GM21390 (cell line): ENCODE measurements around the gene SLC7A1.

Experiments
- ATAC-seq: cut with Tn5 transposase; IDR thresholded peaks from one replicate; pipeline ENCODE4 v1.9.1; 2021; ENCODE audit not compliant: unreplicated experiment

SLC7A1 gene

GRCh38 chr13:29562786-29563438 is 32.6 kb downstream of the SLC7A1 start:
- no peak for ATAC-seq

- ATAC-seq: no peak
Measured at GRCh38 chr13:29561918-29562317, 33.6 kb downstream of the SLC7A1 start.

- no peak for ATAC-seq
Measured at GRCh38 chr13:29556742-29557141, 38.7 kb downstream of the SLC7A1 start.

- ATAC-seq: no peak
Measured at GRCh38 chr13:29551214-29551613, 44.3 kb downstream of the SLC7A1 start.

- no peak for ATAC-seq
Measured at GRCh38 chr13:29550430-29550988, 45.0 kb downstream of the SLC7A1 start.

- ATAC-seq: no peak
Measured at GRCh38 chr13:29548722-29549121, 46.8 kb downstream of the SLC7A1 start.

- ATAC-seq: no peak
Measured at GRCh38 chr13:29547153-29547552, 48.3 kb downstream of the SLC7A1 start.

- ATAC-seq: no peak
Measured at GRCh38 chr13:29546662-29547061, 48.8 kb downstream of the SLC7A1 start.

- no peak for ATAC-seq
Measured at GRCh38 chr13:29545988-29546387, 49.5 kb downstream of the SLC7A1 start.

- ATAC-seq: peak; percentile 99
Measured at GRCh38 chr13:29543230-29544215, 52.0 kb downstream of the SLC7A1 start.

- ATAC-seq: no peak
Measured at GRCh38 chr13:29542381-29542780, 53.1 kb downstream of the SLC7A1 start.

GRCh38 chr13:29541400-29541799 is 54.1 kb downstream of the SLC7A1 start:
- no peak for ATAC-seq

GRCh38 chr13:29540799-29541198 is 54.7 kb downstream of the SLC7A1 start:
- no peak for ATAC-seq

- ATAC-seq: no peak
Measured at GRCh38 chr13:29540334-29540733, 55.2 kb downstream of the SLC7A1 start.

GRCh38 chr13:29539856-29540255 is 55.6 kb downstream of the SLC7A1 start:
- ATAC-seq: no peak

- no peak for ATAC-seq
Measured at GRCh38 chr13:29538652-29539040, 56.8 kb downstream of the SLC7A1 start.

GRCh38 chr13:29537736-29538651 is 57.5 kb downstream of the SLC7A1 start:
- no peak for ATAC-seq

GRCh38 chr13:29536853-29537252 is 58.6 kb downstream of the SLC7A1 start:
- ATAC-seq: no peak

GRCh38 chr13:29535663-29536655 is 59.5 kb downstream of the SLC7A1 start:
- no peak for ATAC-seq

GRCh38 chr13:29534083-29534482 is 61.4 kb downstream of the SLC7A1 start:
- ATAC-seq: no peak
